ENCODE results near the gene SMIM26.
"Not testable (repeated sequence)": the region's sequence is repeated elsewhere in the genome, so short reads cannot be mapped to it uniquely, and the experiment has no call there.

SMIM26 gene, protein sequence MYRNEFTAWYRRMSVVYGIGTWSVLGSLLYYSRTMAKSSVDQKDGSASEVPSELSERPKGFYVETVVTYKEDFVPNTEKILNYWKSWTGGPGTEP

DNA sequence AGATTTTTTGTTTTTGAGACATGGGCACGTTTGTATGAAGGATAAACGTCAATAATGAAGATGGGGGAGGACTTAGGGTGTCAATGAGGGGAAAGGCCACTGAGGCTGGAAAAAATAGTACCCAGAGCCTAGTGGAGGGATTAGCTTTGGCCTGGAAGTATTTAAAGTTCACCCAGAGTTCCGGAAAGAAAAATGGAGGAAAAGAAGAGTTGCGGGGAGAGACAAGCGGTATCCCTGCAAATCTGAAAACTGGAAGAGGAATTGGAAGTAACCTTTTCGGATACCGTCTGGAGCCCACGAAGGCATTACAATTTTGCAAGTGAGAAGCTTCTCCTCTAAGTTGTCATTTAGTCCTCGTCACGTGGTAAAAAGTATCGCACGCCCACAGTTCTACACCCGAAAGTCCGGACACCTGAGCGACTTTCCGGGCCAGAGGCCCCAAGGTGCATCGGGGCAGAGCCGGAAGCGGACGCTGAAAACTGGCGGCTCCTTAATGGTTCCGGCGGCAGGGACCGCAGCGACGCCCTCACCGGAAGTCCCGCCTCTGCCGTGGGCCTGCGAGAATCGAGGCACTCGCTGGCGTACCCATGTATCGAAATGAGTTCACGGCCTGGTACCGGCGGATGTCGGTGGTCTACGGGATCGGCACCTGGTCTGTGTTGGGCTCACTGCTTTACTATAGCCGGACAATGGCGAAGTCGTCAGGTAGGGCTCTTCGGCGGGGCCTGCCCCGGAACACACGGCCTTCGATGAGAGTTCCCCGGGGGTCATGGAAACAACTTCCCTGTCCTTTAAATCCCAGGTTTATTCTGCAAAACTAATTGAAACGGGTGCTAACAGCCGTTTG lies at the start of gene SMIM26:
Gene SMIM26 (plus strand): TSS at position 541 of the 847 bp plus-strand sequence. CDS start 47 bp downstream, at position 588.
- FAIRE-seq = peak; percentile 96

DNA sequence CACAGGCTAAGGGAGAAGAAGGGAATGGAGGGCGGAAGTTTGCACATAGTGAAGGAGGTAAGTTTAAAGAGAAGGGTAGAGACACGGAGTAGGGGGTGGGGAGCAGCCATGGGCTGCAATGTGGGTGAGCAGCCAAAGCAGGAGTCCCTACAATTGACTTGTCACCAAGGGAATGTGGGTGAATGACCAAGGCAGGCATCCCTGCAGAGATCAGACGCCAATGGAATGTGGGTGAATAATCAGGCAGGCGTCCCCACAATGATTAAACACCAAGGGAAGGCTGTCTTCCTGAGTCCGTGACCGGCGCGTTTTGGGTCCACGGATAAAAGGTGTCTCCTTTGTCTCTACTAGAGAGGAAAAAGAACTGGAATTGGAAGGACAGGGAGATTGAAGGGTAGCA lies 45.2 kb upstream of the SMIM26 start:
- not testable (repeated sequence) for FAIRE-seq; DNase-seq (ENCODE audit: extremely low spot score, insufficient read length, low read depth)

More for the DNA sequence above, at the start of gene SMIM26:
- peak; percentile 93 for DNase-seq (ENCODE audit: extremely low spot score, insufficient read length, low read depth)

DNA sequence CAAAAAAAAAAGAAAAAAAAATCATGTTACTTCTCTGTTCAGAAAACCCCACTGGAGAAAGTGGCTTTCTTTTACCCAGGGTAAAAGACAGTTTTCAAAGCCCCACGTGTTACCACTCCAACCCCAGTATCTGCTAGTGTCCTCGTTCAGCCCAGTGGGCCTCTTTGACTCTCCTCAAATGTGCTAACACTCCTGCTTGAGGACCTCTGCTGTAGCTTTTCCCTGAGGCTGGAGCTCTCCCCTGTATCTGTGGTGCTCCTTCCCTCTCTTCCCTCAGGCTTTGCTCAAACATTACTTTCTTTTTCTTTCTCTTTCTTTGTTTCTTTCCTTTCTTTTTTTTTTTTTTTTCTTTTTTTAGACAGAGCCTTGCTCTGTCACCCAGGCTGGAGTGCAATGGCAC lies 44.2 kb upstream of the SMIM26 start:
- no peak for FAIRE-seq
- DNase-seq (ENCODE audit: extremely low spot score, insufficient read length, low read depth) = no peak

DNA sequence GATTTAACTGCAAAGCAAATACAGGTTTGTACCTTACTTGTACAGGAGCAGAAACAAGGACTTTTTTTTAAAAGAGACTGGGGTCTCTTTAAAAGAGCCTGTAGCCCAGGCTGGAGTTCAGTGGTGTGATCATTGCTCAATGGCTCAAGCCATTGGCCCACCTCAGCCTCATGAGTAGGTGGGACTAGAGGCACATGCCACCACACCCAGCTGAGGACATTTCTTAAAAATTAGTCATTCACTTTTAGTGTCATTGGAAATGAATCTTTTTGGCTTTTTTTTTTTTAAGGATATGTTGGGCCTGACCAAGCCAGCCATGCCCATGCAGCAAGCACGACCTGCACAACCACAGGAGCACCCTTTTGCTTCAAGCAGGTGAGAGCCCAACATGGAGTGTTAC lies 42.6 kb upstream of the SMIM26 start:
- DNase-seq (ENCODE audit: extremely low spot score, insufficient read length, low read depth) (no peak), FAIRE-seq (no peak)

DNA sequence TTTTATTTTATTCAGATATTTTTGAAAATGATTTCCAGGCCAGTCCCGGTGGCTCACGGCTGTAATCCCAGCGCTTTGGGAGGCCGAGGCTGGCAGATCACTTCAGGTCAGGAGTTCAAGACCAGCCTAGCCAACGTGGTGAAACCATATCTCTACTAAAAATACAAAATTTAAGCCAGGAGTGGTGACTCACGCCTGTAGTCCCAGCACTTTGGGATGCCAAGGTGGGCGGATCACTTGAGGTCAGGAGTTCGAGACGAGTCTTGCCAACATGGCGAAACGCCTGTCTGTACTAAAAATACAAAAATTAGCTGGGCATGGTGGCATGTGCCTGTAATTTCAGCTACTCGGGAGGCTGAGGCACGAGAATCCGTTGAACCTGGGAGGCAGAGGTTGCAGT lies 40.5 kb upstream of the SMIM26 start:
- not testable (repeated sequence) for FAIRE-seq; DNase-seq (ENCODE audit: extremely low spot score, insufficient read length, low read depth)

DNA sequence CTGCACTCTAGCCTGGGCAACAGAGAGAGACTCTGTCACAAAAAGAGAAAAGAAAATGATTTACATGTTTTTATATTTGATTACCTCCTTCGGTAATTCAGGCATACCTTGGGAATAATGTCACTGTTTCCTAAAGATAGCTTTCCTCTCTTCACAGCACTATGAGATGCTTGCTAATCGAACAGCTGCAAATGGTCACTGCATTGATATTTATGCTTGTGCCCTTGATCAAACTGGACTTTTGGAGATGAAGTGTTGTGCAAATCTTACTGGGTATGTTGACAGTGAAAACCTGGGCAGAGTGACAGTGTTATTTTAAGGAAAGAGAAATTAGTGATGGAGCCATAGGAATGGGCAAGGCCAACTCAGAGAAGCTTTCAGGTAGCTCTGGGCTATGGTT lies 39.9 kb upstream of the SMIM26 start:
- FAIRE-seq = no peak
- DNase-seq (ENCODE audit: extremely low spot score, insufficient read length, low read depth) = no peak

DNA sequence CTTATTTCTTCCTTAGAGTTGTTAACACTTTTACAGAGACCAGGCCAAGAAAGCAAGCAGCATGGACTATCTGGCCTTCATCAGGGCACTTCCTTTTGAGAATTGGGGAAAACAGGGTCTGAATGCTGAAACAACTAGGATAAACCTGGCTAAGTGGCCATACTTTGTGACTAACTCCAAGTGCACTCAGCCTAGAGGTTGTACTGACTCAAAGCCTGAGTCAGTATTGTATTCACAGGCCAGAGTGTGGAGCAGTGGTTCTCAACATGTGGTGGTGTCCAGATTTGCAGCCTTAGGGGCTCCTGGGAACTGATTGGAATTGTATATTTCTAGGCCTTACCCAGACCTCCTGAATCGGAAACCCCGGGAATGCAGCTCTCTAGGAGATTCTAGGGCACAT lies 39.4 kb upstream of the SMIM26 start:
- FAIRE-seq = no peak

DNA sequence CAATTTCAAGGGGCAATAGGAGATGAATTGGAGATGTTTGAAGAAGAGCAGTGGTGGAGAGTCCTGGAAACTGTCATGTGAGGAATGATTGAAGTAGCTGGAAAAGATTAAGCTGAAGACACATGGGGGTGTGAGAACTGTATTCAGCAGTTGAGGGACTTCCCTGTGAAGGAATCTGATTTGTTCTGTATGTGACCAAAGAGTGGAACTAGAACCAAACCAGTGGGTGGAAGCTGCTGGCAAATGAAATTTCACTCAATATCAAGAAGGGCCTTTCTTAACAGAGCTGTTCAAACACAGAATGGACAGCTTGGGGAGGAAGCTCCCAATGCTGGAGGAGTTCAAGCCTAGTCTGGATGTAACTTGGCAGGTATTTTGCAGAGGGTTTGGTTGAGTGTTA lies 38.2 kb upstream of the SMIM26 start:
- FAIRE-seq = no peak
- no peak for DNase-seq (ENCODE audit: extremely low spot score, insufficient read length, low read depth)

More for the DNA sequence above, 39.4 kb upstream of the SMIM26 start:
- DNase-seq (ENCODE audit: extremely low spot score, insufficient read length, low read depth) = no peak

DNA sequence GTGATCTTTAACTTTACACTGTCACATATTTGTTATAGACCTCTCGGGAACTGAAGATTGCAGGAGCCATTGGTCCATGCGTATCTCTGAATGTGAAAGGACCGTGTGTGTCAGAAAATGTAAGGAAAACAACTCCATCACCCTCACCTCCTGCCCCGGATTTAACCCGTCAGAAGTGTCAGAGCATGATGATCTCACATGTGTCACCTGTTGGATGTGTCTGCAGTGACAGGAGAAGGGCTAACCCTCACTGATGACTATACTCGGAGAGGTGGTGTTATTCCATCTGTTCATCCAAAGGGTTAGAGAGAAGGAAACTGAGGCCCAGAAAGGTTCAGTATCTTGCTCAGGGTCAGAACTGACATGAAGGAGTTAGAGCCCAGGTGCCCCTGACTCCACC lies 34.6 kb upstream of the SMIM26 start:
- no peak for FAIRE-seq
- no peak for DNase-seq (ENCODE audit: extremely low spot score, insufficient read length, low read depth)

DNA sequence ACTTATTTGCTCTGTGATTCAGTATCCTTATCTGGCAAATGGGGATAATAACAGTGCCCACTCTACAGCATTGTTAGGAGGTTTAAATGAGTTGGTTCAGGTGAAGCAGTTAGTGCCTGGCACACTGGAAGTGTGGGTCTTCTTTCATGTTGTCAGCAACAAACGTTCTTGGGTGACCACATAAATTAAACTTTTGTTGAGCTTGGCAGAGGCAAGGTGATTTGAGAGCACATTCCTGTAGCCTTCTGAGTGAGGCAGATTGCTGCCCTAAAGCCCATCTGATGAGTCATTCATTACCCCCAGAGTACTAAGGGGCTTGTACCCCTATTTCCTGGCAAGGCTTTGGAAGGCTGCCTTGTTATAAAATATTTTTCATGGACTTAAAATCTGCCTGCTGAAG lies 33.7 kb upstream of the SMIM26 start:
- no peak for DNase-seq (ENCODE audit: extremely low spot score, insufficient read length, low read depth)
- no peak for FAIRE-seq

DNA sequence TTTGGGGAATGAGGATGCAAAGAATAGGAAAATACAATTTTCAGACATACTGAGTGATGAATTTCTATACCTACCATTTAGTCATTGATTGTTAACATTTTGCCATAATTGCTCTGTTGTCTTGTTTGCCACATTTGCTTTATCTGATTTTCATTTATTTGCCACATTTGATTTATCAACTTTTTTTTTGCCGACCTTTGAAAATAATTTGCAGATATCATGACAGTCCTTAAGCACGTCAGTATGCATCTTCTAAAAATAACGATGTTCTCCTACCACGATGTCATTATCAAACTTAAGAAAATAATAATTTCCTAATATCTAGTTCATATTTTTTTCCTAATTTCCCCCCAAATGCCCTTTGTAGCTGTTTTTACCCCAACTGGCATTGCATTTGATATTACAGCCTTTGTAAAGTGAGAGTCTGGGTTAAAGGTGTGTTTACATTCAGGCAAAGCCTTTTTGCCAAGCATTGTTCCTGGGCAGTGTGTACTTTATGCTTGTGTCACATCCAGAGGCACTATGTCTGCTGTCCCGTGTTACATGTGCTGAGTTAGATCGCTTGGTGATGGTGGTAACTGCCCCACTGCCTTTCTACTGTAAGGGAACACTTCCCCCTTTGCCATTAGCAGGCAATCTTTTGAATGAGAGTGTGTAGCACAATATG lies 33.1 kb upstream of the SMIM26 start:
- no peak for FAIRE-seq
- DNase-seq (ENCODE audit: extremely low spot score, insufficient read length, low read depth) = no peak

DNA sequence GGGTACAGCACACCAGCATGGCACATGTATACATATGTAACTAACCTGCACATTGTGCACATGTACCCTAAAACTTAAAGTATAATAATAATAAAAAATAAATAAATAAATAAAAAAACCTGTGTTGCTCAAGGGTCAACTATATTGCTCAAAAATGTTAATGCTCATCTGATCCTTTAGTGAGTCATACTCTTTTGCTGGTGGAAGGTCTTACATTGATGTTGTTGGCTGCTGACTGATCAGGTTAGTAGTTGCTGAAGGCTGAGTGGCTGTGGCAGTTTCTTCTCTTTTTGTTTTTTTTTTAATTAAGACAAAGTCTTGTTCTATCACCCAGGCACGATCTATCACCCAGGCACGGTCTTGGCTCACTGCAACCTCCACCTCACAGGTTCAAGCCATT lies 29.6 kb upstream of the SMIM26 start:
- FAIRE-seq = no peak
- no peak for DNase-seq (ENCODE audit: extremely low spot score, insufficient read length, low read depth)

DNA sequence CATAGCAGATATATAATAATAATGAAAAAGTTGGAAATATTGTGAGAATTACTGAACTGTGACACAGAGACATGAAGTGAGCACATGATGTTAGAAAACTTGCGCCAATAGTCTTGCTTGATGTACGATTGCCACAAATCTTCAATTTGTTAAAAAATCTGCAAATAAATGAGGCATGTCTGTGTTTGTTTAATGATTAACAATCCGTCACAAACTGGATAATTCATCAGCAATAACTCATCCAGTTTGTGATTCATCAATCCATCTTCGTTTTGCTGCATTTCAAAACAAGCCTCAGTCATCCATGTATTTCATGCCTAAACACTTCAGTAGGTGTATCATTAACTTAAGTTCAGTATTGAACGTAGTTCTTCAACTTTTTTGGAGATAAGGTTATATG lies 25.5 kb upstream of the SMIM26 start:
- FAIRE-seq (no peak), DNase-seq (ENCODE audit: extremely low spot score, insufficient read length, low read depth) (no peak)

DNA sequence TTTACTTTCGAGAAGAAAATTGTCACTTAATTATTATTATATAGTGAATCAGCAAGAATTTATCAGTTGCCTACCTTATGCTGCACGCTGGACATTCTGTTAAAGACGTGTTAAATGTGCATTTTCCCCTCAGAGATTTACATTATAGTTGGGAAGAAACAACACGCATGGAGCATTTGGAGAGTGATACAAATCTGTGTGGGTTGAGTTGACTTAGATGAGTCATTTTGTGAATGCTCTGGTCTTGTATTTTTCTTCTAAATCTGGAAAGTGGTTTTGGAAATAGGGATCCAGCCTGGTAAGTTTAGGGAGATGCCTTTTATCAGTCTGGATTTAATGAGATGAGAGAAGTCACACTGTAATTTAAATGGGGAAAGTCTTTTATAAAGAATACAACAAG lies 24.0 kb upstream of the SMIM26 start:
- FAIRE-seq (no peak), DNase-seq (ENCODE audit: extremely low spot score, insufficient read length, low read depth) (no peak)

DNA sequence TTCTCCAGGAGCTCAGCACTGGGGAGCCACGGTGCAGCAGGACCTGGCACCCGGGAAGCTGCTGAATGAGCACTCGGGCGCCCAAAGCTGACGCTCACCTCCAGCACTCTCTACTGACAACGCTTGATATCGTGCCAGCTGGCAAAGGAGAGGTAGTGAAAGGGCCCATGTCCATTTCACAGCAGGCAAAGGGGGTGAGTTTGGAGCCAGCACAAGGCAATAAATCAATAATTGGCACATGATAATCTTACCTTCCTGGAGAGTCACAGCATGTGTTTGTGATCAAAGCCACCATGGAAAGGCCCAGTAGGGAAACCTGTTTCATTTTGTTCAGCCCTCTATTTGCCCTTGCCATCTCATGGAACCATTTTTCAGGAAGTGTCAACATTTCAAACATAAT lies 23.3 kb upstream of the SMIM26 start:
- FAIRE-seq (no peak), DNase-seq (ENCODE audit: extremely low spot score, insufficient read length, low read depth) (no peak)

DNA sequence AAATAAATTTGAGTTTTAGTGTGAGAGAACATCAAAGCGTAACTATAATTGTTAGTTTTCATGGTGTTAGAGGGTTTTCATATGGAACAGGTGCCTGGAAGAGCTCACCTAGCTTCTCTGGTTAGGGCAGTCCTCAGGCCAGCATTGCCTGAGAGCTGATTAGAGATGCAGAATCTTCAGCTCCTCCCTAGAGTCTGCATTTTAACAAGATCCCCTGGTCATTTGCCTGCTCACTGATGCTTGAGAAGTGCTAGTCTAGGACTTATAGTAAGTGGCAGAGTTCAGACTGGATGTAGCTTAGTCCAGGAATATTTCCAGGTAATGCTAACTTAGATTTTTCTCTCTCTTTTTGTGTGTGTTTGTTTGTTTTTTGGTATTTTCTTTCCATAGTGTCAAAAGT lies 21.7 kb upstream of the SMIM26 start:
- FAIRE-seq = no peak
- no peak for DNase-seq (ENCODE audit: extremely low spot score, insufficient read length, low read depth)

DNA sequence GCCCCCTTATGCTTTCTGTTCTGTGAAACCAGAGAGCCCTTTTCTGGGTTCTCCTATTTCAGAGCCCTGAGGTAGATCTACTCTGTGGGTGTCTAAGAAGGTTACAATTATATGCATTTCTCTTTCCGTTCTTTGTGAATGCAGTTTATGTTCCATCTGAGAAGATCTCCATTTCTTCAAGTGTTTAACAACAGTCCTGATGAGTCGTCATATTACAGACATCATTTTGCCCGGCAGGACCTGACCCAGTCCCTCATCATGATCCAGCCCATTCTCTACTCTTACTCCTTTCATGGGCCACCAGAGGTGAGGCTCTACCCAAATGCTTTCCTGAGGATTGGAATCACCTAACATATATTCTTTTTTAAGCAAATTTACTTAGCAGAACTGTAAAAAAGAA lies 18.8 kb upstream of the SMIM26 start:
- FAIRE-seq = no peak
- DNase-seq (ENCODE audit: extremely low spot score, insufficient read length, low read depth) = no peak

DNA sequence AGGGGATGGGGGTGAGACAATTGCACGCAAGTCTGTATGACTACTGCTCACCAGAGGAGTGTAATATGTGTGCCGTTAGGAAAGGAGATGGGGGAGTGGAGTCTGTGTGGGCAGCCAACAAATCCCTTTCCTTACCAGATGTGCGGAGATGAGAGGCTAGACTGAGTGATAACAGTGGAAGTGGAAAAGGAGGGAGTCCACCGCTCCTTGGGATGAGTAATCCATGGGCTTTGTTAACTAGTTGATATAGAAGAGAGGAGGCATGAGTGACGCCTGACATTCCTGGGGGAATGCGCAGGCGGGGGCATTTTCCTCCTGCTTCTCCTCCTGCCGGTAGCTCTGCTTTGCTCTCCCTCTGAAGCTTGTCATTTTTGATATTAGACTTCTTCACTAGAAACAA lies 13.5 kb upstream of the SMIM26 start:
- FAIRE-seq = no peak
- no peak for DNase-seq (ENCODE audit: extremely low spot score, insufficient read length, low read depth)

DNA sequence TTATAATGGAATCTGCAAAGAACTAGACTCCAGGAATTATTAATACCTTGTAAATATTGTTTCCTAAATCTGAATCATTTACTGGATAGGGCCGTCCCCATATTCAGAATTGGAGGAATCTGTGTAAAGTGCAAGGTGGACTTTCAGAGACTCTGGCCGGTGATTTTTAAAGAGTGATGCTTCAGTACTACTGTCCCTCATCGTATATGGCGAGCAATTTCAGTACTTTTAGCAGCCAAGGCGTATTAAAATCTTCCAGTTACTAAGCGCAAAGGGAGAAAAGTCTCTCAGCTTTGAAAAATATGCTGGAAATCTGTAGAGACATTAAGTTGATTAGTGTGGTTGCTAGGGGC lies 483 bp downstream of the SMIM26 start:
- DNase-seq (ENCODE audit: extremely low spot score, insufficient read length, low read depth) (no peak), FAIRE-seq (no peak)

DNA sequence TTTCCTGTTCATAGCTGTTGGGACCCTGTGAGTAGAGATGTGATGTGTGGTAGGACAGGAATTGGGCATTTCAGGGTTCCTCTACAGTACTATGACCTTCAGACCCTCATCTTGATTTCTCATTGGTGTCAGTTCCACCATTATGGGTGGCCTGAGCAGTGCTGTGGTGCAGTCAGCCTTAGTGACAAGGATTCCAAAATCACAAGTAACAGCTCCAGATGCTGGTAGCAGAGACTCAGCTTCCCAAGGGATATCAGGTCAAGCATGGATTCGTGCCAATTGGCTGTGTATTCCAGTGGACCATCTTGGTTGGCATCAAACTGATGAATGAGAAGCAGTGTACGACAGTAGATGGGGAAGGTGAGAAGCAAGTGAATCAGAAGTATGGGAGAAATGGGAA lies 3.8 kb downstream of the SMIM26 start:
- DNase-seq (ENCODE audit: extremely low spot score, insufficient read length, low read depth) = no peak
- FAIRE-seq = no peak

DNA sequence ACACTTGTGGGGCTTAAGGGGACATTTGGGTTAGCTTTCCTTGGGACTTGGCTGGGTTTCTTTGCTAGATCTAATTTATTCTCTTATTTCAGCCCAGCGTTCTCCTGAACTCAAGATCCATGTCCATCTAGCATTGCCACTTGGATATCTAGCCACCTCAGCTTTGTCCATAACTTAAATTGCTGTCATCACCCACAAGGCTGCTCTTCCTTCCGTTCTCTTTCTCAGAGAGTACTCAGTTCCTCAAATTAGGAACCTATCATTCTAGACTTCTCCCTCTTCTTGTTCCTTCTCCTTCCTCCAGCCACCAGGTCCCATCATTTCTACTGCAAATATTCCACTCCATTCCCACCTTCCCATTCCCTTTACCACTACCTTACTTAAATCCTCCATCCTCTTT lies 4.3 kb downstream of the SMIM26 start:
- FAIRE-seq = no peak
- no peak for DNase-seq (ENCODE audit: extremely low spot score, insufficient read length, low read depth)
